ENCODE measurements around the gene PPP2R2B.

The PPP2R2B gene

GRCh38 chr5:146656703-146657102 lies 221.9 kb downstream of the PPP2R2B start:
- no peak for DNase-seq (ENCODE audit: low read depth in 1 of 2, low spot score in 1 of 2)
- TF ChIP-seq JUND (IDR thresholded peaks at IDR 0.05; ENCODE audit: low read depth), result no peak
- in situ Hi-C loops (cut with HindIII; ENCODE audit: low pct_unique_long_range_greater_than_20kb, low sequenced_read_pairs), result no loop called here

GRCh38 chr5:146653560-146653959 lies 225.0 kb downstream of the PPP2R2B start:
- no peak for DNase-seq (ENCODE audit: low read depth in 1 of 2, low spot score in 1 of 2)
- no peak for TF ChIP-seq JUND (IDR thresholded peaks at IDR 0.05; ENCODE audit: low read depth)
- in situ Hi-C loops (cut with HindIII; ENCODE audit: low pct_unique_long_range_greater_than_20kb, low sequenced_read_pairs), result no loop called here

- no peak for DNase-seq (ENCODE audit: low read depth in 1 of 2, low spot score in 1 of 2)
- in situ Hi-C loops (cut with HindIII; ENCODE audit: low pct_unique_long_range_greater_than_20kb, low sequenced_read_pairs), result no loop called here
- no peak for TF ChIP-seq JUND (IDR thresholded peaks at IDR 0.05; ENCODE audit: low read depth)
Observed at GRCh38 chr5:146652547-146652946, 226.0 kb downstream of the PPP2R2B start.

- no peak for TF ChIP-seq JUND (IDR thresholded peaks at IDR 0.05; ENCODE audit: low read depth)
- in situ Hi-C loops (cut with HindIII; ENCODE audit: low pct_unique_long_range_greater_than_20kb, low sequenced_read_pairs), result no loop called here
- no peak for DNase-seq (ENCODE audit: low read depth in 1 of 2, low spot score in 1 of 2)
Observed at GRCh38 chr5:146647656-146648199, 230.8 kb downstream of the PPP2R2B start.

GRCh38 chr5:146646441-146646840 lies 232.1 kb downstream of the PPP2R2B start:
- in situ Hi-C loops (cut with HindIII; ENCODE audit: low pct_unique_long_range_greater_than_20kb, low sequenced_read_pairs), result no loop called here
- no peak for TF ChIP-seq JUND (IDR thresholded peaks at IDR 0.05; ENCODE audit: low read depth)
- no peak for DNase-seq (ENCODE audit: low read depth in 1 of 2, low spot score in 1 of 2)

GRCh38 chr5:146645342-146645741 lies 233.2 kb downstream of the PPP2R2B start:
- TF ChIP-seq JUND (IDR thresholded peaks at IDR 0.05; ENCODE audit: low read depth), result no peak
- in situ Hi-C loops (cut with HindIII; ENCODE audit: low pct_unique_long_range_greater_than_20kb, low sequenced_read_pairs), result no loop called here
- DNase-seq (ENCODE audit: low read depth in 1 of 2, low spot score in 1 of 2), result no peak

- in situ Hi-C loops (cut with HindIII; ENCODE audit: low pct_unique_long_range_greater_than_20kb, low sequenced_read_pairs), result no loop called here
- TF ChIP-seq JUND (IDR thresholded peaks at IDR 0.05; ENCODE audit: low read depth), result no peak
- DNase-seq (ENCODE audit: low read depth in 1 of 2, low spot score in 1 of 2), result no peak
Observed at GRCh38 chr5:146644831-146645230, 233.7 kb downstream of the PPP2R2B start.

GRCh38 chr5:146643776-146644175 lies 234.8 kb downstream of the PPP2R2B start:
- in situ Hi-C loops (cut with HindIII; ENCODE audit: low pct_unique_long_range_greater_than_20kb, low sequenced_read_pairs), result no loop called here
- no peak for DNase-seq (ENCODE audit: low read depth in 1 of 2, low spot score in 1 of 2)
- no peak for TF ChIP-seq JUND (IDR thresholded peaks at IDR 0.05; ENCODE audit: low read depth)

- in situ Hi-C loops (cut with HindIII; ENCODE audit: low pct_unique_long_range_greater_than_20kb, low sequenced_read_pairs), result no loop called here
- DNase-seq (ENCODE audit: low read depth in 1 of 2, low spot score in 1 of 2), result no peak
- no peak for TF ChIP-seq JUND (IDR thresholded peaks at IDR 0.05; ENCODE audit: low read depth)
Observed at GRCh38 chr5:146642410-146642809, 236.1 kb downstream of the PPP2R2B start.

GRCh38 chr5:146641941-146642340 lies 236.6 kb downstream of the PPP2R2B start:
- in situ Hi-C loops (cut with HindIII; ENCODE audit: low pct_unique_long_range_greater_than_20kb, low sequenced_read_pairs), result no loop called here
- DNase-seq (ENCODE audit: low read depth in 1 of 2, low spot score in 1 of 2), result no peak
- no peak for TF ChIP-seq JUND (IDR thresholded peaks at IDR 0.05; ENCODE audit: low read depth)

GRCh38 chr5:146640285-146640896 lies 238.2 kb downstream of the PPP2R2B start:
- in situ Hi-C loops (cut with HindIII; ENCODE audit: low pct_unique_long_range_greater_than_20kb, low sequenced_read_pairs), result no loop called here

GRCh38 chr5:146635443-146635842 lies 243.1 kb downstream of the PPP2R2B start:
- DNase-seq (ENCODE audit: low read depth in 1 of 2, low spot score in 1 of 2), result no peak
- in situ Hi-C loops (cut with HindIII; ENCODE audit: low pct_unique_long_range_greater_than_20kb, low sequenced_read_pairs), result no loop called here
- TF ChIP-seq JUND (IDR thresholded peaks at IDR 0.05; ENCODE audit: low read depth), result no peak

More at GRCh38 chr5:146640285-146640896, 238.2 kb downstream of the PPP2R2B start:
- DNase-seq (ENCODE audit: low read depth in 1 of 2, low spot score in 1 of 2), result no peak
- no peak for TF ChIP-seq JUND (IDR thresholded peaks at IDR 0.05; ENCODE audit: low read depth)

- in situ Hi-C loops (cut with HindIII; ENCODE audit: low pct_unique_long_range_greater_than_20kb, low sequenced_read_pairs), result no loop called here
- TF ChIP-seq JUND (IDR thresholded peaks at IDR 0.05; ENCODE audit: low read depth), result no peak
- DNase-seq (ENCODE audit: low read depth in 1 of 2, low spot score in 1 of 2), result no peak
Observed at GRCh38 chr5:146633323-146633764, 245.2 kb downstream of the PPP2R2B start.
